Measurements from ENCODE around the gene SLX4IP. TPM values are rescaled to one million over a fixed set of nuclear protein-coding genes. Genes with fewer than 3 reads are reported as not detected.

The SLX4IP gene
- total RNA-seq, 2 donors from 2014 or later, result 7.0 to 8.2 TPM

GRCh38 chr20:10572853-10573252, 137.7 kb downstream of the SLX4IP start:
- Histone ChIP-seq H3K4me3 (no peak overlapping the region), H3K36me3 (no peaks in the 10 kb centered on the region), H3K4me1 (replicated peaks) (no peaks in the 10 kb centered on the region), H3K27ac (no peak overlapping the region), H3K27me3 (replicated peaks; ENCODE audit: insufficient read depth) (no peaks in the 10 kb centered on the region), H3K9me3 (no peaks in the 10 kb centered on the region)
- no peak for TF ChIP-seq POLR2A (IDR thresholded peaks at IDR 0.05)
- TF ChIP-seq POLR2AphosphoS5 (IDR thresholded peaks at IDR 0.05), result no peak
- TF ChIP-seq, protein P1, sequence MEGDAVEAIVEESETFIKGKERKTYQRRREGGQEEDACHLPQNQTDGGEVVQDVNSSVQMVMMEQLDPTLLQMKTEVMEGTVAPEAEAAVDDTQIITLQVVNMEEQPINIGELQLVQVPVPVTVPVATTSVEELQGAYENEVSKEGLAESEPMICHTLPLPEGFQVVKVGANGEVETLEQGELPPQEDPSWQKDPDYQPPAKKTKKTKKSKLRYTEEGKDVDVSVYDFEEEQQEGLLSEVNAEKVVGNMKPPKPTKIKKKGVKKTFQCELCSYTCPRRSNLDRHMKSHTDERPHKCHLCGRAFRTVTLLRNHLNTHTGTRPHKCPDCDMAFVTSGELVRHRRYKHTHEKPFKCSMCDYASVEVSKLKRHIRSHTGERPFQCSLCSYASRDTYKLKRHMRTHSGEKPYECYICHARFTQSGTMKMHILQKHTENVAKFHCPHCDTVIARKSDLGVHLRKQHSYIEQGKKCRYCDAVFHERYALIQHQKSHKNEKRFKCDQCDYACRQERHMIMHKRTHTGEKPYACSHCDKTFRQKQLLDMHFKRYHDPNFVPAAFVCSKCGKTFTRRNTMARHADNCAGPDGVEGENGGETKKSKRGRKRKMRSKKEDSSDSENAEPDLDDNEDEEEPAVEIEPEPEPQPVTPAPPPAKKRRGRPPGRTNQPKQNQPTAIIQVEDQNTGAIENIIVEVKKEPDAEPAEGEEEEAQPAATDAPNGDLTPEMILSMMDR (IDR thresholded peaks at IDR 0.05), result no peak
- no peak for DNase-seq (ENCODE audit: low spot score)
- intact Hi-C loops (cut with DNase I), result no loop called here
- WGBS, result 91% methylated on average over 8 of the region's 8 CpGs

GRCh38 chr20:10573273-10573950, 138.3 kb downstream of the SLX4IP start:
- intact Hi-C loops (cut with DNase I), result no loop called here
- no peaks in the 10 kb centered on the region for H3K9me3 ChIP-seq
- no peaks in the 10 kb centered on the region for H3K36me3 ChIP-seq
- no peak for DNase-seq (ENCODE audit: low spot score)
- no peak overlapping the region for H3K4me3 ChIP-seq
- WGBS, result 32% methylated on average over 2 of the region's 2 CpGs
- no peaks in the 10 kb centered on the region for H3K4me1 ChIP-seq (replicated peaks)
- H3K27ac ChIP-seq, result no peak overlapping the region
- no peaks in the 10 kb centered on the region for H3K27me3 ChIP-seq (replicated peaks; ENCODE audit: insufficient read depth)
- peak; percentile 61 for TF ChIP-seq POLR2AphosphoS5 (IDR thresholded peaks at IDR 0.05)
- TF ChIP-seq, protein P1 (IDR thresholded peaks at IDR 0.05), result no peak
- no peak for TF ChIP-seq POLR2A (IDR thresholded peaks at IDR 0.05)

GRCh38 chr20:10573951-10574339, 138.8 kb downstream of the SLX4IP start:
- Histone ChIP-seq H3K4me1 (replicated peaks) (no peaks in the 10 kb centered on the region), H3K27ac (no peak overlapping the region), H3K4me3 (no peak overlapping the region), H3K27me3 (replicated peaks; ENCODE audit: insufficient read depth) (no peaks in the 10 kb centered on the region), H3K9me3 (no peaks in the 10 kb centered on the region), H3K36me3 (no peaks in the 10 kb centered on the region)
- TF ChIP-seq POLR2AphosphoS5 (IDR thresholded peaks at IDR 0.05) (no peak), POLR2A (IDR thresholded peaks at IDR 0.05) (no peak)
- TF ChIP-seq, protein P1 (IDR thresholded peaks at IDR 0.05), result no peak
- intact Hi-C loops (cut with DNase I), result no loop called here
- no peak for DNase-seq (ENCODE audit: low spot score)
- WGBS, result 24% methylated on average over 1 of the region's 1 CpG

DNA sequence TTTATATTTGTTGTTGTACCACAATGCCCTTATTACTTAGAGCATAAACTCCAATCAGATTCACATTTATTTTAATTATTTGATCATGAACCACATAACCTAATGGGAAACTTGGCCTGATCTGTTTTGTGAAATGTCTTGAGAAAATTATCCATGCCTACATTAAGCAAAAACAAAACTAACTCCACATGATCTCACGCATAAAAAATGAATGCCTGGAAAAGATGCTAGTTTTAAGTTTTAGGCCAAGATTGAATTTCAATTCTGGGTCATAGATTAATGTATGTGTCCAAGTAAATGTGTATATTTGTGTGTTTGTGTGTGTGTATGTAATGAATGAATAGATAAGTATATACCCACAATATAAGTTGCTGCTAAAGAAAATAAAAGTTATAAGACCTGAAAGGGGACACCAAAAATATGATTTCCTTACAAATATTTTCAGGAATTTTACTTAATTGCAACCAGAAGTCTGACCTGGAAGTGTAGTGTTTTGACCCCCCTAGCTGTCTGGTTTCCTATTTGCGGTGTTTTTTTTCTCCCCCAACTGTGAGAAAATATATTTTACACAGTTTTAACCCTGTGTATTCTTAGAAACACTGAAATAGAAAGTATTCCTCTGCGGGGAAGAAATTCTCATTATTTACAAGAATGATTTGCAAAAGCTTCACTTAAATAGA, 141.4 kb downstream of the SLX4IP start:
- no peaks in the 10 kb centered on the region for H3K9me3 ChIP-seq
- WGBS, result 94% methylated on average over 3 of the region's 3 CpGs
- H3K36me3 ChIP-seq, result no peaks in the 10 kb centered on the region
- H3K4me1 ChIP-seq (replicated peaks), result no peaks in the 10 kb centered on the region
- no peak for TF ChIP-seq POLR2AphosphoS5 (IDR thresholded peaks at IDR 0.05)
- TF ChIP-seq POLR2A (IDR thresholded peaks at IDR 0.05), result no peak
- TF ChIP-seq, protein P1 (IDR thresholded peaks at IDR 0.05), result no peak
- H3K27ac ChIP-seq, result no peak overlapping the region
- DNase-seq (ENCODE audit: low spot score), result no peak
- intact Hi-C loops (cut with DNase I), result no loop called here
- H3K27me3 ChIP-seq (replicated peaks; ENCODE audit: insufficient read depth), result no peaks in the 10 kb centered on the region
- H3K4me3 ChIP-seq, result no peak overlapping the region

DNA sequence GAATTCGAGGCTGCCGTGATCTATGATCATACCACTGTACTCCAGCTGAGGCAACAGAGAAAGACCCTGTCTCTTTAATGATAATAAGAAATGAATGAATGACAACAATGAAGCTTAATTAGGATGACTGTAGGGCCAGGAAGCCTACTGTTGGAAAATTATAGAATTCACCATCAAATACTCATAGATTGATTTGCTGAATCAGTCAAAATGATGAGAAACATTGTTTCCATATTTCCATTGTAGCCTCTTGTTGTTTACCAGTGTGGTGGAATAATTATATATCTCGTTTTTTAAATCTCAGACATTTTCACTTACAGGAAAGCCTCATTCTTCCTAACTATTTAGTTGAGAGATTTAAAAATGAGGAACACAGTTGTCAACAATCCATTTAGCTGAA, 142.5 kb downstream of the SLX4IP start:
- TF ChIP-seq POLR2A (IDR thresholded peaks at IDR 0.05), result no peak
- TF ChIP-seq POLR2AphosphoS5 (IDR thresholded peaks at IDR 0.05), result no peak
- TF ChIP-seq, protein P1 (IDR thresholded peaks at IDR 0.05), result no peak
- WGBS, result 96% methylated on average over 3 of the region's 3 CpGs
- Histone ChIP-seq H3K4me1 (replicated peaks) (no peaks in the 10 kb centered on the region), H3K36me3 (no peaks in the 10 kb centered on the region), H3K4me3 (no peak overlapping the region), H3K9me3 (no peaks in the 10 kb centered on the region), H3K27me3 (replicated peaks; ENCODE audit: insufficient read depth) (no peaks in the 10 kb centered on the region), H3K27ac (no peak overlapping the region)
- DNase-seq (ENCODE audit: low spot score), result no peak
- intact Hi-C loops (cut with DNase I), result no loop called here

Data from prostate gland (tissue), 2 donors.